HepG2 (cell line): ENCODE data around the gene PPP1R18. TPM values are rescaled to one million over a fixed set of nuclear protein-coding genes. Genes with fewer than 3 reads are reported as not detected.
A peak's percentile ranks its signal among the peaks of the same experiment; 100 is the strongest.

Experiments used
- MED13 ChIP-seq: sonication (generic); formaldehyde crosslinking; IDR thresholded peaks from 2 replicates; pipeline ENCODE4 v1.5.0; 2020; ENCODE audit warnings: missing genetic modification reagents
- NR0B2 ChIP-seq: sonication (generic); formaldehyde crosslinking; IDR thresholded peaks from 2 replicates; pipeline ENCODE4 v1.4.0; 2020; ENCODE audit warnings: mild to moderate bottlenecking, missing genetic modification reagents
- PRMT3 ChIP-seq: sonication (generic); formaldehyde crosslinking; IDR thresholded peaks from 2 replicates; pipeline ENCODE4 v1.8.1; 2022; ENCODE audit warnings: low read depth, mild to moderate bottlenecking, moderate library complexity, missing genetic modification reagents, borderline replicate concordance
- RXRB ChIP-seq: IDR thresholded peaks from 2 replicates; pipeline ENCODE4 v1.6.1; 2016; ENCODE audit warnings: borderline replicate concordance, missing genetic modification reagents, missing compliant biosample characterization
- SNAPC4 ChIP-seq: sonication (generic); formaldehyde crosslinking; IDR thresholded peaks from 2 replicates; pipeline ENCODE4 v1.4.0; 2020; ENCODE audit warnings: mild to moderate bottlenecking, missing genetic modification reagents
- ZBTB40 ChIP-seq, 2 experiments: fragments of 450-650 bp in 1 of 2; sonication (generic) in 1 of 2; formaldehyde crosslinking in 1 of 2; IDR thresholded peaks; 2 replicates each; pipeline versions ENCODE4 v1.6.1 to v1.8.0; 2016 to 2022; ENCODE audit warnings: antibody characterized with exemption in 1 of 2, mild to moderate bottlenecking in 1 of 2, missing genetic modification reagents in 1 of 2
- ZNF281 ChIP-seq: sonication (generic); formaldehyde crosslinking; IDR thresholded peaks from 2 replicates; pipeline ENCODE4 v1.4.0; 2020; ENCODE audit warnings: missing genetic modification reagents, borderline replicate concordance
- ZNF570 ChIP-seq: sonication (generic); formaldehyde crosslinking; IDR thresholded peaks from 2 replicates; pipeline ENCODE4 v1.4.0; 2020; ENCODE audit warnings: mild to moderate bottlenecking, missing genetic modification reagents, borderline replicate concordance
- ZNF777 ChIP-seq: sonication (generic); formaldehyde crosslinking; IDR thresholded peaks from 2 replicates; pipeline ENCODE4 v1.4.0; 2020; ENCODE audit warnings: missing genetic modification reagents
- polyA plus RNA-seq, 8 experiments: library from polyadenylated mRNA; depleted of rRNA in 3 of 8; stranded (reverse) in 7 of 8; unstranded in 1 of 8; fragments of >200 nt; fragmentation: Illumina TruSeq in 4 of 8; extraction: Trizol in 4 of 8; gene quantifications; 2 replicates each; pipeline versions ENCODE4 v1.2.1 to v1.2.3, GENCODE V29; 2011 to 2016; ENCODE audit warnings: low read depth in 4 of 8, missing spikeins in 1 of 8, mixed read lengths in 1 of 8; ENCODE audit not compliant: insufficient read depth in 1 of 8
- total RNA-seq, 5 experiments: library from RNA; depleted of rRNA; stranded (reverse); fragments of >200 nt; fragmentation: Illumina TruSeq; extraction: Trizol; gene quantifications; 2 replicates each; pipeline ENCODE4 v1.2.3, GENCODE V29; 2016; ENCODE audit warnings: low read depth in 1 of 5

The PPP1R18 gene
- total and polyA plus RNA-seq, 2 of the 13 experiments (the other 11 are each of a cell fraction or from before 2014, with no cell fraction given): 4.9 to 9.2 TPM

- TF ChIP-seq SNAPC4 (CRISPR knock-in tag) (peak; percentile 76; the same call in 1 of the 2 replicates), ZBTB40 (IDR thresholded peaks at IDR 0.05) (no peak), ZBTB40 (CRISPR knock-in tag; IDR thresholded peaks at IDR 0.05) (no peak), MED13 (0 out of 2 replicates have a peak, but pooled peaks have one; percentile 27), ZNF281 (peak; percentile 68; the same call in 1 of the 2 replicates), RXRB (peak; percentile 8; the same call in 1 of the 2 replicates), ZNF570 (CRISPR knock-in tag) (peak; percentile 2; the same call in 1 of the 2 replicates), NR0B2 (CRISPR knock-in tag) (peak; percentile 23; the same call in 1 of the 2 replicates), ZNF777 (CRISPR knock-in tag) (no peak), PRMT3 (CRISPR knock-in tag) (no peak)
These were observed 638 bp upstream of the PPP1R18 start (continued) for GRCh38 chr6:30686908-30687658.
